Prostate gland (tissue), 2 donors: ENCODE results near the gene HMMR.

Experiments used
- POLR2A ChIP-seq: fragments of 450-650 bp; IDR thresholded peaks from one replicate; pipeline ENCODE4 v1.6.1; 2016; ENCODE audit warnings: antibody characterized with exemption, mild to moderate bottlenecking
- POLR2AphosphoS5 ChIP-seq: sonication (generic); formaldehyde crosslinking; IDR thresholded peaks from one replicate; pipeline ENCODE4 v1.6.1; 2017; ENCODE audit warnings: antibody characterized with exemption
- TF ChIP-seq, protein P1 (sequence below), 4 experiments: fragments of 200-600 bp in 2 of 4; fragments of 450-650 bp in 2 of 4; sonication (generic) in 2 of 4; IDR thresholded peaks; 1 replicate in 3 of 4; 2 replicates in 1 of 4; pipeline ENCODE4 v1.5.1; 2016 to 2019; ENCODE audit warnings: antibody characterized with exemption in 4 of 4, mild to moderate bottlenecking in 2 of 4, moderate library complexity in 2 of 4

DNA sequence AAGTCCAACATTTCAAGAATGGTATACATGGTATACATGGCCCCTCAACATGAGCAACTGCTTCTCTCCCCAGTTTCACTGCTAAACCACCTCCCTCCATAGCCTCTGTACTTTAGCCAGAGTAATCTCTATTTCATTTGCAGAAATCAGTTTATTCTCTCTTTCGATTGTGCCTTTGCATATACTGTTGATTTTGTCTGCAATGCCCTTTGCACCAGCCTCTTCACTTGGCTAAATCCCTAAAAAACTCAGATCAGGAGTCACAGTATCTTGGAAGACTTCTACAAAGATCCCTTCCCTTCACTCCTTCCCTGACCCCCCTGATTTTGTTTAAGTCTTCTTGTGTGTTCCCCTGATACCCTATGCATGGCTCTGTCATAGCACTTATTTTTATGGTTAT lies 27.9 kb upstream of the HMMR start:
- TF ChIP-seq, protein P1, sequence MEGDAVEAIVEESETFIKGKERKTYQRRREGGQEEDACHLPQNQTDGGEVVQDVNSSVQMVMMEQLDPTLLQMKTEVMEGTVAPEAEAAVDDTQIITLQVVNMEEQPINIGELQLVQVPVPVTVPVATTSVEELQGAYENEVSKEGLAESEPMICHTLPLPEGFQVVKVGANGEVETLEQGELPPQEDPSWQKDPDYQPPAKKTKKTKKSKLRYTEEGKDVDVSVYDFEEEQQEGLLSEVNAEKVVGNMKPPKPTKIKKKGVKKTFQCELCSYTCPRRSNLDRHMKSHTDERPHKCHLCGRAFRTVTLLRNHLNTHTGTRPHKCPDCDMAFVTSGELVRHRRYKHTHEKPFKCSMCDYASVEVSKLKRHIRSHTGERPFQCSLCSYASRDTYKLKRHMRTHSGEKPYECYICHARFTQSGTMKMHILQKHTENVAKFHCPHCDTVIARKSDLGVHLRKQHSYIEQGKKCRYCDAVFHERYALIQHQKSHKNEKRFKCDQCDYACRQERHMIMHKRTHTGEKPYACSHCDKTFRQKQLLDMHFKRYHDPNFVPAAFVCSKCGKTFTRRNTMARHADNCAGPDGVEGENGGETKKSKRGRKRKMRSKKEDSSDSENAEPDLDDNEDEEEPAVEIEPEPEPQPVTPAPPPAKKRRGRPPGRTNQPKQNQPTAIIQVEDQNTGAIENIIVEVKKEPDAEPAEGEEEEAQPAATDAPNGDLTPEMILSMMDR (IDR thresholded peaks at IDR 0.05): no peak
- TF ChIP-seq POLR2AphosphoS5 (no peak), POLR2A (no peak)
